Esophagus squamous epithelium (tissue), 4 donors: Measurements from ENCODE around the gene FHAD1.

Experiments used
- CTCF ChIP-seq, 6 experiments: fragments of 450-650 bp in 4 of 6; fragments of 200-600 bp in 2 of 6; sonication (generic) in 2 of 6; IDR thresholded peaks; one replicate each; pipeline ENCODE4 v1.5.1; 2016 to 2019; ENCODE audit warnings: antibody characterized with exemption in 6 of 6, mild to moderate bottlenecking in 4 of 6, moderate library complexity in 4 of 6
- POLR2A ChIP-seq, 4 donors: fragments of 450-650 bp; IDR thresholded peaks; one replicate each; pipeline ENCODE4 v1.6.1; 2017; ENCODE audit warnings: antibody characterized with exemption in 4 of 4, mild to moderate bottlenecking in 4 of 4, moderate library complexity in 3 of 4

- TF ChIP-seq POLR2A (IDR thresholded peaks at IDR 0.05) (no peak), CTCF (IDR thresholded peaks at IDR 0.05) (no peak)
These were observed 193.3 kb downstream of the FHAD1 start for GRCh38 chr1:15440357-15440756.
